Measurements from ENCODE around the gene DDX43.

The DDX43 gene

DNA sequence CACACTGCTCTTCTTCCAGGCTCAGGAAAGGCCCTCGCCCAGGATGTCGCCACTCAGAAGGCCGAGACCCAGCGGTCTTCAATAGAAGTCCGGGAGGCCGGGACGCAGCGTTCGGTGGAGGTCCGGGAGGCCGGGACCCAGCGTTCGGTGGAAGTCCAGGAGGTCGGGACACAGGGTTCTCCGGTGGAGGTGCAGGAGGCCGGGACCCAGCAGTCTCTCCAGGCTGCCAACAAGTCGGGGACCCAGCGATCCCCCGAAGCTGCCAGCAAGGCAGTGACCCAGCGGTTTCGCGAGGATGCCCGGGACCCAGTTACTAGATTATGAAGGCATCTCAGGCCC is 31.1 kb upstream of the DDX43 start:
- H3K27ac ChIP-seq = no peak overlapping the region
- TF ChIP-seq ZFX (IDR thresholded peaks at IDR 0.05) = no peak

DNA sequence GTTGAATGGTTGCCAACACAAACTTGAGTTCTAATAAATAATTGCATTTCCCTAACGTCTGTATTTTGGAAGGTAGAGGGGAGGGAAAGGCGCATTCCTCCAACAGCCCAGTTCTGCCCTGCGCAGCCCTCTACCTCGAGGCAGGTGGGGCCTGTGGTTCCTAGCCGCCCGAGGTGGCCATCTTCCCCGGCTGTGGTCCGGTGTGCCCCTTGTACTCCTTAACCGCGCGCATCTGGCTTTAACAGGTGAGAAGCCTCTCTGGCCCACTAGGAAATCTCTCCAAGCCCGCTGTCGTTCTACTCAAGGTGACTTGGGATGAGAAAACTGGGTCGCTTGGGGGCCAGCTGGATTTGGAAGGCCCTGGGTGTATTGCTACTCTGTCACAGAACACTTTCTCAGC is 30.5 kb upstream of the DDX43 start:
- H3K27ac ChIP-seq = no peak overlapping the region
- no peak for TF ChIP-seq CTCF (conservative IDR thresholded peaks at IDR 0.05)
- no peak for TF ChIP-seq ZFX (IDR thresholded peaks at IDR 0.05)

- TF ChIP-seq CTCF (conservative IDR thresholded peaks at IDR 0.05) (no peak), ZFX (IDR thresholded peaks at IDR 0.05) (no peak)
These were observed 30.1 kb upstream of the DDX43 start for GRCh38 chr6:73364549-73364948.

DNA sequence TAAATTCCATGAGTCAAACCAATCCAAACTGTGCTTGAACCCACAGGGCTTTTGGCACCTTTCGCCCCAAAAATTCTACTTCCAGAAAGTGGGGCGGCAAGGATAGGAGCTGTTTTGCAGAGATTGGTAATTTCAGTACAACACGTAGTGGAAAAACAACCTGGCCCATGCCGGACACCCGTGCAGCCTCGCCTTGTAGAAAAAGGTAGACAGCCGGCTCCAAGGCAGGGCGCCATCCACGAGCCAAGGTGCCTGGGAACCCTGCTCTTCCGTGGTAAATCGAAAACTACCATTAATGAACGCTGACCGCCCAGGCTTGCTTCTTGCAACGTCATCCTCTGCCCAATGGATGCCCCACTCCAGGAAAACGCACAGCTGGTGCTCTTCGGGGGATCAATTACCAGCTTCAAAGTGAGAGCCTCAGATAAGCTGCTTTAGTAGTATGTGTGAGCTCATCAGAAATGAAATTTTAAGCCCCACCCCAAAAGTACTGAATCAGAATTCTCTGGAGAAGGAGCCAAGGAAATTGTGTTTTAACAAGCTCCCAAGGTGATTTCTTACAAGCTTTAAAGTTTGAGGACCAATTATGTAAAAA is 26.8 kb upstream of the DDX43 start:
- TF ChIP-seq ZFX (IDR thresholded peaks at IDR 0.05) (no peak), CTCF (conservative IDR thresholded peaks at IDR 0.05) (no peak)
- no peak overlapping the region for H3K27ac ChIP-seq

More at GRCh38 chr6:73364549-73364948, 30.1 kb upstream of the DDX43 start:
- no peak overlapping the region for H3K27ac ChIP-seq

DNA sequence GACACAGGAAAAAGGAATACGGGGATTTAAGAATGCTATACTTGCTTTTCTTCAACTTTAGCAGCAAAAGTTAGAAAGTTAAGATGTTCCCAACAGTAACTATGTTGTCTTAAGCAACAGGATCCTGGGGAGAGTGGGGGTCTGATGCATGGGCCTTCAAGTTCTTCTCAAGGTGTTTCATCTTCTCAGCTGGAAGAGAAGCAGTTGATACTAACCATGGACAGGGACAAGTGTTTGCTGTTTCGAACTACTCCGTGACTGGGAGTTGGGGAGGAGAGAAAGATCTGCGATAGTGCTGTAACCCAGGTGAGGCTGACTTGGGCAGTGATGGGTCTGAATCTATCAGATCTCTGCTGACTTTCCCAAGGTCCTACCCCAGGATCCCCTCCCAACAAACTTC is 26.0 kb upstream of the DDX43 start:
- no peak for TF ChIP-seq ZFX (IDR thresholded peaks at IDR 0.05)
- no peak overlapping the region for H3K27ac ChIP-seq

- no peak for TF ChIP-seq CTCF (conservative IDR thresholded peaks at IDR 0.05)
- no peak for TF ChIP-seq ZFX (IDR thresholded peaks at IDR 0.05)
- no peak overlapping the region for H3K27ac ChIP-seq
These were observed 25.5 kb upstream of the DDX43 start for GRCh38 chr6:73369157-73369556.

GRCh38 chr6:73369563-73369962 is 25.1 kb upstream of the DDX43 start, which contains the start of gene OOEP:
TSS of gene OOEP (minus strand) at chr6:73369897. CDS start at chr6:73369792, 105 bp downstream.
- H3K27ac ChIP-seq = no peak within 1 kb of the TSS
- TF ChIP-seq ZFX (IDR thresholded peaks at IDR 0.05) = no peak

GRCh38 chr6:73371984-73372383 is 22.6 kb upstream of the DDX43 start:
- TF ChIP-seq ZFX (IDR thresholded peaks at IDR 0.05) = no peak
- TF ChIP-seq CTCF (conservative IDR thresholded peaks at IDR 0.05) = no peak
- no peak overlapping the region for H3K27ac ChIP-seq

DNA sequence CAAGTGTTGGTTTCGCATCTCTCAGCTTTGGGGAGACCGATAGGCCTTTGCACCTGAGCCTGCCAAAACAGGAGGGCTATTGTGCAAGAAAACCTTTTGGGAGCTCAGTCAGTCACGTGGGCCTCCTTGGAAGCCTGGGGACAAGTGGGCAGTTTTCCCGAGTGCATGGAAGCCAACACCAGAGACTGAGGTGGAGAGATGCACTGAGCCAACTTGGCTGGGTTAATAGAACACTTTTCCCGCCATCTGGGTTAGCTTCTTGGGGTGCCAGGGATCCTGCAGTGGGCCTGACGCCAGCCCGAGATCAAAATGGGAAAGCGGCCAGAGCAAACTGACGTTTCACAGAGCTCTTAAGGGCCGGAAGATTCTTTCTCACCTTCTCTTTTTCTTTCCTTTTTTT is 22.1 kb upstream of the DDX43 start:
- H3K27ac ChIP-seq = no peak overlapping the region
- no peak for TF ChIP-seq CTCF (conservative IDR thresholded peaks at IDR 0.05)
- no peak for TF ChIP-seq ZFX (IDR thresholded peaks at IDR 0.05)

All from C4-2B (cell line).